ENCODE results near the gene MIS18BP1.
"Not testable (repeated sequence)": the region's sequence is repeated elsewhere in the genome, so short reads cannot be mapped to it uniquely, and the experiment has no call there.

Gene MIS18BP1

GRCh38 chr14:45246151-45246550 lies 6.9 kb downstream of the MIS18BP1 start:
- DNase-seq (ENCODE audit: low read depth, low spot score) = no peak

- DNase-seq (ENCODE audit: low read depth, low spot score) = no peak
Observed at GRCh38 chr14:45242706-45243105, 10.3 kb downstream of the MIS18BP1 start.

GRCh38 chr14:45238988-45239387 lies 14.0 kb downstream of the MIS18BP1 start:
- DNase-seq (ENCODE audit: low read depth, low spot score) = no peak

- no peak for DNase-seq (ENCODE audit: low read depth, low spot score)
Observed at GRCh38 chr14:45227566-45227965, 25.4 kb downstream of the MIS18BP1 start.

- DNase-seq (ENCODE audit: low read depth, low spot score) = no peak
Observed at GRCh38 chr14:45222485-45223262, 30.3 kb downstream of the MIS18BP1 start.

GRCh38 chr14:45214341-45214740 lies 38.7 kb downstream of the MIS18BP1 start:
- DNase-seq (ENCODE audit: low read depth, low spot score) = not testable (repeated sequence)

GRCh38 chr14:45213716-45214115 lies 39.3 kb downstream of the MIS18BP1 start:
- DNase-seq (ENCODE audit: low read depth, low spot score) = not testable (repeated sequence)

- peak; percentile 74 for DNase-seq (ENCODE audit: low read depth, low spot score)
Observed at GRCh38 chr14:45212231-45212630, 40.8 kb downstream of the MIS18BP1 start.

GRCh38 chr14:45211295-45211694 lies 41.7 kb downstream of the MIS18BP1 start:
- no peak for DNase-seq (ENCODE audit: low read depth, low spot score)

GRCh38 chr14:45210159-45210558 lies 42.8 kb downstream of the MIS18BP1 start:
- DNase-seq (ENCODE audit: low read depth, low spot score) = no peak

- no peak for DNase-seq (ENCODE audit: low read depth, low spot score)
Observed at GRCh38 chr14:45204241-45204640, 48.8 kb downstream of the MIS18BP1 start.

- DNase-seq (ENCODE audit: low read depth, low spot score) = peak; percentile 18
Observed at GRCh38 chr14:45201905-45202304, 51.1 kb downstream of the MIS18BP1 start.

GRCh38 chr14:45199230-45199629 lies 53.8 kb downstream of the MIS18BP1 start:
- DNase-seq (ENCODE audit: low read depth, low spot score) = no peak

GRCh38 chr14:45198551-45198950 lies 54.5 kb downstream of the MIS18BP1 start:
- DNase-seq (ENCODE audit: low read depth, low spot score) = no peak

- no peak for DNase-seq (ENCODE audit: low read depth, low spot score)
Observed at GRCh38 chr14:45194964-45195363, 58.0 kb downstream of the MIS18BP1 start.

GRCh38 chr14:45185100-45185814 lies 67.7 kb downstream of the MIS18BP1 start:
- DNase-seq (ENCODE audit: low read depth, low spot score) = no peak

GRCh38 chr14:45181806-45182205 lies 71.2 kb downstream of the MIS18BP1 start:
- no peak for DNase-seq (ENCODE audit: low read depth, low spot score)

- DNase-seq (ENCODE audit: low read depth, low spot score) = no peak
Observed at GRCh38 chr14:45181329-45181728, 71.7 kb downstream of the MIS18BP1 start.

- no peak for DNase-seq (ENCODE audit: low read depth, low spot score)
Observed at GRCh38 chr14:45177076-45177475, 75.9 kb downstream of the MIS18BP1 start.

- no peak for DNase-seq (ENCODE audit: low read depth, low spot score)
Observed at GRCh38 chr14:45169906-45170305, 83.1 kb downstream of the MIS18BP1 start.

- DNase-seq (ENCODE audit: low read depth, low spot score) = no peak
Observed at GRCh38 chr14:45156067-45156466, 96.9 kb downstream of the MIS18BP1 start.
